OCI-LY3 (cell line): ENCODE data around the gene XYLB.

ENCODE experiments used
- EZH2phosphoT487 ChIP-seq: fragments of 200-600 bp; shearing (Covaris generic); IDR thresholded peaks from 2 replicates; pipeline ENCODE4 v1.6.1; 2018; ENCODE audit warnings: antibody characterized with exemption, mixed run types, low read depth
- TF ChIP-seq, protein P1 (sequence below): fragments of 200-600, 300-600 bp; sonication (generic); IDR thresholded peaks from 2 replicates; pipeline ENCODE4 v1.5.1; 2014; ENCODE audit warnings: antibody characterized with exemption, low read length, low read depth

DNA sequence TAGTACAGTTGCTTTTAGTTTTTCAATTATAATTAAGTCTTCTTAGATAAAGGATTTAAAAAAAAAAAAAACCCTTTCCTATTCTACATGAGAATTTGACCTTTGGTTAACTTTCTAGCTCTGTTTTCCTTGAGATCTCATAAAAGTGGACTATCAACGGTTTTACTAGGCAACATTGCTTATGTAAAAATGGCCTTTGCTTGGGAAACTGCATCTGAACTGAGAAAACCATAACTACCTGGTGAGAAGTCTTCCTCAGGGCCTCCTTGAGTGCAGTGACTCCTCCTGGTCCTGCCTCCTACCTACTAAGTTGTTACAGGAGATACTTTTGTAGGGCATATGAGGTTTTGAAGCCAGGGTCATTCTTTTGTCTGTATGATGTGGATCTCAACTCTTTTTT lies 65.0 kb downstream of the XYLB start:
- TF ChIP-seq, protein P1, sequence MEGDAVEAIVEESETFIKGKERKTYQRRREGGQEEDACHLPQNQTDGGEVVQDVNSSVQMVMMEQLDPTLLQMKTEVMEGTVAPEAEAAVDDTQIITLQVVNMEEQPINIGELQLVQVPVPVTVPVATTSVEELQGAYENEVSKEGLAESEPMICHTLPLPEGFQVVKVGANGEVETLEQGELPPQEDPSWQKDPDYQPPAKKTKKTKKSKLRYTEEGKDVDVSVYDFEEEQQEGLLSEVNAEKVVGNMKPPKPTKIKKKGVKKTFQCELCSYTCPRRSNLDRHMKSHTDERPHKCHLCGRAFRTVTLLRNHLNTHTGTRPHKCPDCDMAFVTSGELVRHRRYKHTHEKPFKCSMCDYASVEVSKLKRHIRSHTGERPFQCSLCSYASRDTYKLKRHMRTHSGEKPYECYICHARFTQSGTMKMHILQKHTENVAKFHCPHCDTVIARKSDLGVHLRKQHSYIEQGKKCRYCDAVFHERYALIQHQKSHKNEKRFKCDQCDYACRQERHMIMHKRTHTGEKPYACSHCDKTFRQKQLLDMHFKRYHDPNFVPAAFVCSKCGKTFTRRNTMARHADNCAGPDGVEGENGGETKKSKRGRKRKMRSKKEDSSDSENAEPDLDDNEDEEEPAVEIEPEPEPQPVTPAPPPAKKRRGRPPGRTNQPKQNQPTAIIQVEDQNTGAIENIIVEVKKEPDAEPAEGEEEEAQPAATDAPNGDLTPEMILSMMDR: no peak
- no peak for TF ChIP-seq EZH2phosphoT487
